NCI-H128 (cell line): ENCODE results near the gene ATP6V1F.

ENCODE experiments used
- DNase-seq: peaks from one replicate; lab custom pipeline; 2025; ENCODE audit not compliant: unreplicated experiment; lab: John Stamatoyannopoulos, UW

ATP6V1F gene

DNA sequence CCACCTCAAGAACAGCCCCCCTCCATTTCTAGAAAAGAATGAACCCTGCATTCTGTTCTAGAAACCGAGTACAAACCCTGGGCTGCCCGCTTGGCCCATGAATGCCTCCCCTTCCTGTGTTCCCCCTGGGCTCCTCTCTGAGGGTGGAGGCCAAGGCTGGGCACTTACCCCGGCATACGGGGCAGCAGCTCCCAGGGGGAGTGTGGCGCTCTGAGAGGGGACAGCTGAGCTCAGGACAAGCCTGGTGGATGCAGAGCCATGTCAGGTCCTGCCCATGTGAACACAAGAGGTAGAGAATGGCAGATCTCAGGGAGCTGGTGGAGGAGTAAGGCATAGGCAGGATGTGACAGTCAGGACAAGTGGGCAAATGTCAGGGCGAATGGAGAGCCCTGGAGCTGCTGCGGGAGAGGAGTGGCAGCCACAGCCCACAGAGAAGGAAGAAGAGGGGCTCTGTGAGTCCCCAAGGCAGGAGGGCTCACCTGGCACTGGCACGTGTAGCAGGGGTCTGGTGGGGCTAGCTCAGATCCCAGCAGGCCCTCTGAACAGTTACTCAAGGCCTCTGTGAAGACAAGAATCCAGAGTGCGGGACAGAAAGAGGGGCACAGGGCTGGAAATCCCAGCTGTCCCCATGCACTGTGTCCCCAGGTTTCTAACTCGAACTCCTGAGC is 18.9 kb downstream of the ATP6V1F start:
- no peak for DNase-seq

GRCh38 chr7:128882134-128882533 is 19.5 kb downstream of the ATP6V1F start:
- no peak for DNase-seq

- DNase-seq, result peak; percentile 19
These were observed 21.2 kb downstream of the ATP6V1F start for GRCh38 chr7:128883622-128884448.

DNA sequence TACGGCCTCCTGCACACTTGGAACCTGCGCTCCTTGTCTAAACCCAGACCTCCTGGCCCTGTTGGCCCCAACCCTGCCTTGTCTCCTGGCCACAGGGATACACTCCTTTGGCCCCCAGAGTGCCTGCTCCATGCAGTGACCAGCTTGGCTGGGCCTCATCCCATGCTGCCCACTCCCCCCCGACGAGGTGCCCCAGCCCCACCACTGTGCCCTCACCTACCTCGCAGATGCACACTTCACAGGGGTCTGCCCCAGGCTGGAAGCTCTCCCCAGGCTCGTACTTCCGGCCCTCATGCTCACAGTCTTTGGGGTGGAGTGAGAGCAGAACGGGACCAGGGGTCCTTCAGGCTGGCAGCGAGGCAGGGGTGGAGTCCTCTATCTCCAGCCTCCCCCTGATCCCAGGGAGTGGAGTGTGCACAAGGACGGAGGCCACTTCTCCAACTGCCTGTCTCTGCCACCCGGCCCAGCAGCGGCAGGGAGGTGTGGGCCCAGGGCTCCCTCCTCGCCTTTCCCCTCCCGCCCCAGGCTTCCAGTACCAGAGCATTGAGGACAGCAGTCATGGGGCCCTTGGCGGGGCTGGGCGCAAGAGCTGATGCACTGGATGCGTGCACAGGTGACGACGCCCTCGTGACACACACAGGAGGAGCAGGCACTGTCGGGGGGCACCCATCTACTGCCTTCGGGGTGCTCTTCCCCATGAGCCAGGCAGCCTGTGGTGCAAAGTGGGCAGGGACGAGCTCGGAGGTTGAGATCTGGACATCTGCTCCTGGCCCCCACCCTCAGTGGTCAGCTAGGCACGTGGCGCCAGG is 22.1 kb downstream of the ATP6V1F start:
- DNase-seq, result no peak

GRCh38 chr7:128885370-128886187 is 22.9 kb downstream of the ATP6V1F start:
- DNase-seq, result no peak

DNA sequence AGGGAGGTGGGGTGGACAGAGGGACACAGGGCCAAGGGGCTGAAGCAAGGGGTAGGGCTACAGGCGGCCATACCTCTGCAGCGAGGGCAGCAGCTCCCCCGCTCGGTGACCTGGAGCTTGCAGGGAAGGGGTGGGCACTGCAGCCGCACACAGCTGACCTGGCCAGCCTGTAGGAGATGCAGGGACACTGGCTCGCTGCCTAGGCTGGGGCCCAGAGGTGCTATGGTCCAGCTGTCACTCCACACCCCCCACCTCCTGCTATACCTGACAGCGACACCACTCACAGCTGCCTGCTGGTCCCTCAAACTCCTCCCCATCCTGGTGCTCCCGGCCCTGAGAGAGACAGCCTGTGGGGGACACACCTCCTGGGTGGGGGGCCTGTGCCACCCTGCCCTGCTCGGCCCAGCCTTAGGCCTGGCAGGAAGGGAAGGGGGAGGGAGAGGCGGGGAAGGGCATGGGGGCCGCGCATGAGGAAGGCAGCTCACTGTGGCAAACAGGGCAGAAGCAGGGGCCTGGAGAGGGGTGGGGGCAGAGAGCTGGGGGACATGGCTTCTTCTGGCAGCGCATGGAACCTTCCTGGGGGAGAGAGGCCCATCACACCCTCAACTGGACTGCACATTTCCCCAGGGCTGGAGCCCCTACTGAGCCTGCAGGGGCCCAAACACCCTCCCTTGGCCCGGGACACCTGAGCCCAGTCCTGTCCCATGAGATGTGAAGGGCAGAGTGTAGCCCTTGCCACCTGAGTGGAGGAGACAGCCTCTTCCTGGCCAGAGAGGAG is 23.9 kb downstream of the ATP6V1F start:
- no peak for DNase-seq

DNA sequence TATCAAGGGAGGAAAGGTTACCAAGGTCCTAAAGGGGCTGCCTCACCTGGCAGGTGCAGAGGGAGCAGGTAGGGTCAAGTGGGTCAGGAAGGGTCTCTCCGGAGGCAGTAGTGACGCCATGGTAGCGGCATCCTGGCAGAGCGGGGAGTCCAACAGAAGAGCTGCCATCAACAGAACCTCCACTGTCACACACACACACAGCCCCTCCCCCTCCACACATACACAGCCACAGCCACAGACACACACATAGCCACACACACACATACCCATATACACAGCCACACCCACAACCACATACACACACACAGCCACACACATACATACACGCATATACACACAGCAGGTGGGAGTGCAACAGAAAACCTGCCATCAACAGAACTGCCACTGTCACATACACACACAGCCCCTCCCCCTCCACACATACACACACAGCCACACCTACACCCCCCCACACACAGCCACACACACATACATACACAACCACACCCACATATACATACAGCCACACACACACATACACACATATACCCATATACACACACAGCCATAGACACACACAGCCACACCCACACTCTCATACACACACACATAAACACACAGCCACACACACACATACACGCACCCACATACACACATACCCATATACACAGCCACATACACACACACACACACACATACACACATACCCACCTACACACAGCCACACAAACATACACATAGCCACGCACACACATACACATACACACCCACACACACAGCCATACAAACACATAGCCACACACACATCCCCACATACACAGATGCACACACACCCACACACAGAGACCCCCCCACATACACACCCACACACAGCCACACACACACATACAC is 24.7 kb downstream of the ATP6V1F start:
- no peak for DNase-seq

GRCh38 chr7:128888039-128888755 is 25.5 kb downstream of the ATP6V1F start:
- DNase-seq, result no peak

GRCh38 chr7:128888756-128889095 is 26.1 kb downstream of the ATP6V1F start:
- DNase-seq, result no peak

DNA sequence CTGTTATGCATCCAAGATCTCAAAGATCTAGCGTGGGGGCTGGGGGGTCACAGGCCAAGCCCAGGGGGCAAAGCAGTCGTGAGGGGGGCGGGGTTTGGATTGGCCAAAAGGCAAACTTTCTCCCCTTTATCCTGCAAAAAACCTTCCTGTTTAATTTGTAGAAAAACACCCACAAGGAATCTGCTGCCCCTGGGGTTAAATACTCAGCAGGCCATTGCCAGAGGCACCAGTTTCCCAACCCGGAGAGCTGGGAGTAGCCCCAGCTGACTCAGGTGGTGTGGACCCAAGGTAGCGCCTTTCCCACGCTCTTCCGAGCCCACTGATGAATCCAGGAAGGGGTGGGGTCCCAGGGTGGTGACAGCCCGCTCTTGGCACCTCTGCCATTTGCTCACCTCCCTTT is 26.5 kb downstream of the ATP6V1F start:
- no peak for DNase-seq

- no peak for DNase-seq
These were observed 27.9 kb downstream of the ATP6V1F start for GRCh38 chr7:128890306-128891109.

DNA sequence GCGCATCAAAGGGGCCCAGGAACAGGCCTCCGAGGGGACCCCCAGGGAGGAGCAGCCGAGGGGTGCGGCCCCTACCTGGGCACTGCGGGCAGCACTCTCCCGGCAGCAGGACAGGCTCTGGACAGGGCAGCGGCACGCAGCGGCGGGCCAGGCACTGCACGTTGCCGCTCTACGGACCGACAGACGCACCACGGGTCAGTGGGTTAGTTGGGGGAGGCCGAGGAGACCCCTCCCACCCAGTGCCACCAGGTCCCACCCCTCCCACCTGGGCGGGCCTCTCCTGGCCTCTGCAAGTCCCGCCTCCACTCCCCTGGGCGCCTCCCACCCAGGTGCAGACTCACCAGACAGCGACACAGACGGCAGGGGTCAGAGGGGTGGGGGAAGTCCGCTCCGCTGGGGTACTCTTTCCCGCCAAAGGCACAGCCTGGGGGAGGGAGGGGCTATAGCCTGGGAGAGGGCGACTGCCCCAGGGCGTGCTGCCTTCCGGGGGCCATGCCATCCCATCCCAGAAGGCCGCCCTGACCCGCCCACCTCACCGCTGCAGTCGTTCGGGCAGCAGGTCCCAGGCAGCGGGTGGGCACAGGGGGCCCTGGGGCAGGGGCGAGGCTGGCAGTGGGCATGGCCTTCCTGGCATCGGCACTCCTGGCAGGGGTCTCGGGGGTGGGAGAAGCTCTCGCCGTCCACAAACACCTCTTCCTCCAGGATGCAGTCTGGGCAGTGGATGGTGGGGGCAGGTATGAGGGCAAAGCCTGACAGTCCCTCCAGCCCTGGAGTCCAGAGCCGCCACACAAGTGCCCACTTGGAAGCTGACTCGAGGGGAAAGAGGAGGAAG is 28.7 kb downstream of the ATP6V1F start:
- DNase-seq, result no peak

- no peak for DNase-seq
These were observed 29.2 kb downstream of the ATP6V1F start for GRCh38 chr7:128891942-128892269.

GRCh38 chr7:128892521-128893250 is 30.0 kb downstream of the ATP6V1F start:
- no peak for DNase-seq

- DNase-seq, result no peak
These were observed 30.8 kb downstream of the ATP6V1F start for GRCh38 chr7:128893251-128894100.

DNA sequence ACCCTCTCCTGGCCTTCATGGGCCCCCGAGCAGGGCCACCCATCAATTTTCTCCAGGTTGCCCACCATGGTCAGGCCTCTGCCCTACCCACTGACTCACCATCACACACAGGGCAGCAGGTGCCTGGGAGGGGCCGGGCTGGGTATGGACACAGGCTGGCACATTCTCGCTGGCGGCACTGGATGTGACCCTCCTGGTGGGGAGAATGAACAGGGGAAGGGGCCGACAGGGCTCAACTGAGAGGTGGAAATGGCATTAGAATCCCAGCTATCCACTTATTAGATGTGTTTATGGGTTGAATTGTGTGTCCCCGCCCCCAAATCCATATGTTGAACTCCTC is 31.4 kb downstream of the ATP6V1F start:
- DNase-seq, result no peak
